Frontal cortex (tissue), 4 donors: Measurements from ENCODE around the gene TXK. TPM values are rescaled to one million over a fixed set of nuclear protein-coding genes. Genes with fewer than 3 reads are reported as not detected.
A peak's percentile ranks its signal among the peaks of the same experiment; 100 is the strongest.

ENCODE experiments used
- DNase-seq, 2 donors: peaks; one replicate each; pipeline ENCODE4 v3.0.0; 2012; ENCODE audit warnings: low spot score in 2 of 2
- FAIRE-seq: peaks from 2 replicates; lab custom pipeline; 2012; peaks lifted over from hg19 to GRCh38; lab: Jason Lieb, UNC
- total RNA-seq: library from RNA; depleted of rRNA; stranded (reverse); fragments of >200 nt; gene quantifications from one replicate; pipeline ENCODE4 v1.2.3, GENCODE V29; 2014
- donor health status: control.
- donor health status: control.
- donor health status: control.

TXK gene
- total RNA-seq, 1 donor from 2014 or later, result 0.41 TPM

DNA sequence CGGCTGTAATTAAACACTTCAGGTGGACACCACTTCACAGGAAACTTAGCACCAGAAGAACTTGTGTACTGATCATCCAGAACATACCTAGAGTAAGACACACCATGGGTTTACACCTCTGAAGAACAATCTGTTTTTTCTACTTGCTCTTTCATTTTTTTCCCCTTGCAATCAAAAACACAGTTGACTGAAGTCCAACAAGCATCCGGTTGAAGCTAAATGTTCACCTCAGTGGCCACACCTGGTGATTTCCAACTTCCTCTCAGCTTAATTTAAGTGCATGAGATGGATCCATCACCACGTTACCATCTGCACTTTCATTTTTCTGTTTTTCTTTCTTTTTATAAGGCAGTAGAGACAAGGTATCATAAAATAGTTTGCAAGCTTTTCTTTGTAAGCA is 4.9 kb upstream of the TXK start:
- no peak for FAIRE-seq
- DNase-seq, result no peak

DNA sequence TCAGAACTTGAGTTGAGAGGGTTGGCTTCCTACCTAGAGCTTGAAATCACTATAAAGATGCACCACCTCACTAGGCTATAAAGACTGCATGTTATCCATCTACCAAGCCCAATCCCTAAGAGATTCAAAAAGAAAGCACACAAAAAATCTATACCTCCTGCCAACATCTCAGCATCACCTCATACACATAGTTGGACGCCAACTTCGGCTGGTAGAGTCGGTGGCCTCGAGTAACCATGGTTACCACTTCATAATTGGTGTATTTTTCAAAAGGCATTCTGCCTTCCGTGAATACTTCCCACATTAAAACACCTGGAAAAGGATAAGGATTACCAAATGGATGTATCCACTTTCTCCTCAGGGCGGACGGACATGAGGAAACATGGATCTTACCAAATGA is 4.5 kb upstream of the TXK start:
- DNase-seq, result no peak
- FAIRE-seq, result no peak

DNA sequence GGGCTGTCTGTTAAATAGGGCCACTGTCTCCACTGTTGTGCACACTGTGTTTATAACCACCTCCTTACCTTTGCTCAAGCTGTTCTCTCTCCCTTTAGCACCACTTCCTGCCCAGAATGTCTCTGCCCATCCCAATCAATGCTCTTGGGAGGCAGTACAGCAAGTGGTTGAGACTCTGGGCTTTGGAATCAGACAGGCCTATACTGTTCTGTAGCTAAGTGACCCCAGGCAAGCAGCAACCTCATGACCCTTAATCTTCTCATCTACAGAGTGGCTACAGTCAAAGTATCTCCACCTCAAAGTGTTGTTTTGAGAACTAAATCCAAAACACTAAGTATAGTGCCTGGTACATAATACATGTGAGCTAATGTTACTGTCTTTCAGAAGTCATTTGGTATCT is 3.8 kb upstream of the TXK start:
- FAIRE-seq, result no peak
- no peak for DNase-seq

DNA sequence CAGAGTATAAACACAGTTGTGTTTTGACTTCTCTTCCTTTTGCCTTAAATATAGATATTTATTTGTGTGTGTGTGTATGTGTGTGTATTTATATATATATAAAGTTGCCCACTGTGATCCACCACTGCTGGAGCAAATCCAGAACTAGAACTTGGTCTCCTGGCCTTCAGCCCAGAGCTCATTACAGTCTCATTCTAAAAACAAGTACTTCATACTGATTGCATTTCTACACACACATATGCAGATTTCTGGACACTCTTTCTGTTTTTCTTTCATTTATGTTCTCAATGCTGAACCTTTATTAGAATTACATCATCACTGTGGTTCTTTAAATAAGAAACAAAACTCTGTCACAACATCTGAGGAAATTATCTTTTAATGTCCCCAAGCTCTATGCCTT is 381 bp downstream of the TXK start:
- no peak for FAIRE-seq
- DNase-seq, result no peak

DNA sequence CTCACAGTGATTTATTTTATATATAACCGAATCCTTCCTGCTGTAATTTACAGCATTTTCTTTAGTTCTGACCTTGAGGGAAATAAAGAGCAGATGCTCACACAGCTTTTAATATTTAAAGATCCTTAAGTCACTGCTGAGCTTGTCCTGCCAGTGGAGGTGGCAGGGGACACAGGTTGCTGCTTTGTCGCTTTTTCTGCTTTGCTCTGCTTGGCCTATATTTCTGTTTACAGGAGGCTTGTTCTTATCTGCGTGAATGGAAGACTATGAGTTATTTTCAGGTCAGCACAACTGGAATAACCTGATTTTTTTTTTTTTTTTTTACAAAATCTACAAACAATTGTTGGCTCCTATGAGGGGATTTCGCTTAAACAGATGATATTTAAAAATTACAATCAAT is 2.3 kb downstream of the TXK start:
- DNase-seq (no peak), FAIRE-seq (no peak)

DNA sequence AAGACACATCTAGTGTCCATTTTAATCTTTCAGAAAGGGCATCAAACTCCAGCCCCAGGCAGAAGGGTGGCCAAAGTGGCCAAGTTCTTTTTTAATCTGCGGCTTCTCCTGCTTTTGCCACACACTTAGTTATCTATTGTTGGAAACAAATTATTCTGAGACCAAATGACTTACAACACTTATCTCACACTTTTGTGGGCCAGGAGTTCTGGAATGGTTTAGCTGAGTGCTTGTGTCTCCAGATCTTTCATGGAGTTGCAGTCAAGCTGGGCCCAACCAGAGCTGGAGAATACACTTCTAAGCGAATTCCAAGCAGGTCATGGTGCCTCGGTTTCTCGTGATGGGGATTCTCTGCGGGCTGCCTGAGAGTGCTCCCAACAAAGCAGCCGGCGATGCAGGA is 4.0 kb downstream of the TXK start:
- DNase-seq, result no peak
- no peak for FAIRE-seq

DNA sequence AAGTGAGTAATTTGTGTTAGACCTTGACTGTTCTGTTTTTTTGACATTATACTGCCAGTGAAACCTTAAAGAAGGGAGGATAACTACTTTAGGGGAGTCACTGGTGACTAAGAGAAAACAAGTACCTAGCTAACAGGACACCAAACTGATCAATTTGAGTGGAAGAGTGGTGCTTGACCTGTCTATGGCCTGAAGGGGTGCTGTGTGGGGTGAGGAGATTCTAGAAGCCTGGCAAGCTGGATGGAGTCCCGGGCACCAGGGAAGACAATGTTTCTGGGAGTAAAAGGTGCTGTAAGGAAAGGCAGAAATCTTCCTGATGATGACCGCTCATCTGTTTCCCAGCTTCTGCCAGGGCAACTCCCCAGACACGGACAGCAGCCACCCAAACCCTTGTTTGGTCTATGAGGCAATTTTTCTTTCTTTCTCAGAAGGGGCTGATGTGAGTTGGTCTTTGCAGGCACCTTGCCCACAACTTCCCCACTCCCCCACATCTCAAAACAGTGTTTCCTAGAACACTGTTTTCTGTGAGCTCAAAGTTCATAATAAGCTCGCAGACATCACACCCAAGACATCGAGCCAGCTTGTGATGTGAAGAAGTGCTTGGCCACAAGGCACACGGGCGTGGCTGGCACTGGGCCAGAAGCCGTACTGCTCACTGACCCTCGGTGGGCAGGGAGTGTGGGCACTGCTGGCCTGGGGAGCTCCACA is 4.6 kb downstream of the TXK start:
- no peak for DNase-seq
- no peak for FAIRE-seq

DNA sequence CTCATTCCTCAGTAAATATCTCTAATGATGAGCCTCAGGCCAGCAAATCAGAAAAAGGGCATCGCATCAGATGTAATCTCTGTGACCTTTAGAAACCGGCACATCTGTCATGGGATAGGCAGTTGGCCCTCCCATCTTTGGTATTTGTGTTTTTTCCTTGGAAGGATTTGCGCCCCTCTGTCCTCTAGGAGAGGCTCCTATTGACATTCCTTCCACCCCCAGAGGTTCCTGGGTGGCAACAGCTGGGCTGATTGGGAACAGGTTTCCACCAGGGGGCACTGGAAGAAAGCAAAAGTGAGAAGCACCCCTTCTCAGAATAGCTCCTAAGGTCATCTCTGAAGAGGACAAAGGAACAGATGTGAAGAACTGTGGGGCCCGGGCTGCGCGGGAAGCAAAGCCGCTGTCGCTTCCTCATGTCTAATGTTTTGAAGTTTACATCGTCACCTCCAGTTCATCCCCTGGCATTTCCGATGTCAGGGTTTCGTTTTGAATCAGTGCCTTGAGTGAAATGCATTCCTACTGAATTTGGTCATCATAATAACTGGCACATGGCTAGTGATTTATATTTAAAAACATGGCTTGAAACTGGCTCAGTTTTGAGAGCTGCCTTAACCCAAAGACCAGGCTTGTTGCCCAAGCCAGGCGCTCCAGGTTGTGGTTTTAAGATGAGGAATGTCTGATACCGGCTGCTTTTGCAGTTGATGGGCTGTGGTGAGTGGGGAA is 6.2 kb downstream of the TXK start:
- FAIRE-seq, result no peak
- no peak for DNase-seq

DNA sequence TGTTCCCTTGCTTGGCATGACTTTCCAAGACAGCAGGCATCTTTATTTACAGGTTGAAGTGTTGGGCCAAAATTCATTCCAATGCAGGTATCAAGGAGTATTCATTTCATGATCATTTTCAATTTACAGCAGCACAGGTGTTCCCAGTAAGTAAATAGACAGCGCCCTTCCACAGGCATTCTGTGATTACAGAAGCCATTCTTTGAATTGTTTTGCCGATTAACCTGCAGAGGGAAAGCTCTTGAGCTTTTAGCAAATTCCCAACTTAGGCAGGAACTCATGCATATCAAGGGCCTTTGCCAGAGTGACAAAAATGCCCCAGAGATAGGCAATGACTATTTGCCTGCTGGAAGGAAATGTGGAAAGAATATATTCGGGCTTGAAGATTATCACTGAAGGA is 6.8 kb downstream of the TXK start:
- DNase-seq, result no peak
- FAIRE-seq, result no peak

DNA sequence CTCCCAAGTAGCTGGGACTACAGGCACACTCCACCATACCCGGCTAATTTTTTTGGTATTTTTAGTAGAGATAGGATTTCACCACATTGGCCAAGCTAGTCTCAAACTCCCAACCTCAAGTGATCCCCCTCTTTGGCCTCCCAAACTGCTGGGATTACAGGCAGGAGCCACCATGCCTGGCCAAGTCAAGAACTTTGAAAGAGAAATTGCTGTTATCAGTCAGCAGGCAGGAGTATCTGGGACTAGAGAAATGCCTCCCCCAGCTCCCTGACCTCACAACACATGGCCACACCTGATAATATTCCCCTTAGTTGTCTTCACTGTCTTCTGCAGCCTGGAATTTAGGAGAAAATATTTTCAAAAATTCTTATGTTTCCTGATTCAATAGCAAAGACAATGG is 7.4 kb downstream of the TXK start:
- FAIRE-seq (no peak), DNase-seq (no peak)

DNA sequence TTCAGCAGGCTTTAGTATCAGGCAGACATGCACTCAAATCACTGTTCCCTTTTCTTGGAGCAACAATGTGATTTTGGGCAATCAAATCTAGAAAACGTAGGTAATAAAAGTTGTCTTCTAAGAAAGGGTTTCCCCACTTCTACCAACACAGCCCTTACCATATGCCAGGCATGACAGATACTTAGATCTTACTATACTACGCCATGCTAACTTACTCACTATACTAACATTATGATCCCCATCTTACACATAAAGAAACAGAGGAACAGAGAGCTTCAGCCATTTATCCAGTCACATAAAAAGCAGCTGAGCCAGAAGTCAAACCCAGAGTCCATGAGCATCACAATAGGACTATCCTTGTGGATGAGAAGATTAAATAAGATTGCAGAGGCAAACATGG is 9.2 kb downstream of the TXK start:
- DNase-seq, result no peak
- no peak for FAIRE-seq

DNA sequence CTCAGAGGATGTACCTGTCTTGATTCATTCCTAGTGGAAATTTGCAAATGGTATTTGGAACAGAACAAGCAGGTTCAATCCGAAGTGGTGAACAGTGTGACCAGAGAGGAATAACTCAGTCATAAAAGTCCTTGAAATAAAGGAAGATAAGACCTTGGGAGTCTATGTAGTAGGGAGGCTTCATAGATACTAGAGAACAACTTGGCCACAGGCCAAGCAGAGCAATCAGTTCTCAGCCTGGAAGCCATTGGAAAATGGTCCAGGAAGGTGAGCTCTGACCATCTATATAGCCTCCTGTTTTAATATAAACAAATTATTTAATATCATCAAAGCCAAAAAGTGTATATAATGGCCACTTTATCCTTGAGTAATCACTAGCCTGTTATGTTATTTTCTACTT is 11.3 kb downstream of the TXK start:
- DNase-seq (no peak), FAIRE-seq (no peak)

DNA sequence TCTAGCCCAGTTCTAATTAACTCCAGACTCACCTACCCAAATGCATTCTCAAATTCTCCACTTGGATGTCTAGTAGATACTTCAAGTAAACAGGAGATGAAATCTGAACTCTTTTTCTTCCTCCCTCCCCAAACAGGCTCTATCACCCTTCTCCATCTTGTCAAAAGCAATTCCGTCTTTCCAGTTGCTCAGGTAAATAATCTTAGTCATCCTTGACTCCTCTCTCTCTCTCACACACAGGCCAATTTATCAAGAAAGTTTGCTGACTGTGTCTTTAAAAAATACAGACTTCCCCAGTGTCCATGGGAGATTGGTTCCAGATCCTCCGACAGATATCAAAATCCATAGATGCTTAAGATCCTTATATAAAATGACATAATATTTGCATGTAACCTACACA is 12.9 kb downstream of the TXK start:
- no peak for DNase-seq
- no peak for FAIRE-seq

DNA sequence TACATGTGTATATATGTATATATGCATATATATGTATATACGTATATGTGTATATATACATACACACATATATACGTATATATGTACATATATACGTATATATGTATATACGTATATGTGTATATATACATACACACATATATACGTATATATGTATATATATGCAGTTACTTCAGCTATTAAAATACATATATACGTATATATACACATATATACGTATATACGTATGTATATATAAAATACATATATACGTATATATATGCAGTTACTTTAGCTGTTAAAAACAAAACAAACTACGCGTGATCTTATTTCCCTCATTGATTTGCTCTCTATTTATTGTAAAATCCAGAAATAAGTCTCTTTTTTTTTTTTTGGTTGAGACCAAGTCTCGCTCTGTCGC is 13.9 kb downstream of the TXK start:
- FAIRE-seq (peak; percentile 67), DNase-seq (no peak)

DNA sequence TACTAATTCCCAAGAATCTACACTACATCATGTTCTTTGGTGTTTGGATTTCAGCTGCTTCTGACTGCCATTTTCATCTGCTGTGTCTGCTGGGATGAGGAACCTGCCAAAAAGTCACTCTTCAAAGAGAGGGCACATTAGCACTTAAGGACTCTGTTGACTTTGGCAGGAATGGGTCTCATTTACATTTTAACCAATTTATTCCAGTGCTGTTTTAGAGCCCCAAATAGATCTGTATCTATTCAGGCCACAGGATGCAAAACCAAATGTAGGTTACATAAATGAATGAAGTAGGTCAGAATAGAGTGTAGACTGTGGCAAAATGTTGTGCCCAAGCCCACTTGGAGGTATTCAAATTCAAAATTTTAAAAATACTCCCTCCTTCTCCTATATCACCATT is 14.4 kb downstream of the TXK start:
- FAIRE-seq (no peak), DNase-seq (no peak)

DNA sequence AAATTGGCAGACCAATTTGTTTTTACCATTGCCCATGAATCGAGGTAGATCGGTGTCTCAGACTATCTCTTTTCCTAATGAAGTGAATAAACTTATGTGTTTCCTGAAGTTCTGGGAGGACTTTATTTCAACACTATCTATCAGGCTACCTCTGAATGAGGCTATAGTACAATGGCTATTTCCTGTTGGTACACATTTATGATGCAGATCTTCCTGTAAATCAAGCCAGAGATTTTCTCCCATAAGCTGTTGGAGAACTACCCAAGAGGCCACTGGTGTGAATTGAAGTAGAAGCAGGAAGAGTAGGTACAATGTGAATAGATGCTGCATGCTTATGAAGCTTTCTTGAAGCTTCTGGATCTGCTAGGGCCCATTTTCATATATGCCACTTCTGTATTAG is 16.0 kb downstream of the TXK start:
- FAIRE-seq, result no peak

DNA sequence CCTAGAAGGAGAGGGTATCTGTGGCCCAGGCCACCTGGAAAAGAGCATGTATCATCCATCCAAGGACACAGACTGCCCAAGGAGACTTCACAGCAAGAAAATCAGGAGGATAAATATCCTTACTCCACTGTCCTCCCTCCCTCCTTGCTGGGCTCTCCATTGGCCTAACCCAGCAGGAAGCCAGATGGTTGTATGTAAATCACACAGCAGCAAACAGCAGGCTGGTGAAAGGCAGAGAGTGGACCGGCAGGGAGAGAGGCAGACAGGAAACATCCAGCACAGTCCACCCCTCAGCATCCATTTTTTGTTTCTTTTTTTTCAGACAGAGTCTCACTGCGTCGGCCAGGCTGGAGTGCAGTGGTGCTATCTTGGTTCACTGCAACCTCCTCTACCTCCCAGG is 17.5 kb downstream of the TXK start:
- FAIRE-seq, result no peak

More for the DNA sequence above, 16.0 kb downstream of the TXK start:
- no peak for DNase-seq

DNA sequence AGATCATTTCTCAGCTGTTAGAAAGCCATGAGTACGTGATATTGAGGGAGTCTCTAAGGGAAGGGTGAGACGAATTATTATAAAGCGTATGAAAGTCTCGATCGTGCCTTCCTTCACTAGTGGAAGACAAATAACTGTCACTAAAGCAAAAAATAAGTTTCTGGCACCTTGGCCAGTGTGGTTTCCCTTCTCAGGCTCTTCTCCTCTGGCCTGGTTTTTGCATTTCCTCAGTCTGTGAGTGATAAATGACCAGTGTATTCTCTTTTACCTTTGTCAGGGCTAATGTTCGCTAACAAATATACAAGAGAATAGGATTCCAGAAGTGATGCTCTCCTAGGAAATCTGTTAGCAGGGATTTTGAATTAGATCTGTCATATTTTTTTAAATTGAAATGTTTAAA is 19.6 kb downstream of the TXK start:
- DNase-seq, result no peak
- FAIRE-seq, result no peak

More for the DNA sequence above, 17.5 kb downstream of the TXK start:
- DNase-seq, result no peak

DNA sequence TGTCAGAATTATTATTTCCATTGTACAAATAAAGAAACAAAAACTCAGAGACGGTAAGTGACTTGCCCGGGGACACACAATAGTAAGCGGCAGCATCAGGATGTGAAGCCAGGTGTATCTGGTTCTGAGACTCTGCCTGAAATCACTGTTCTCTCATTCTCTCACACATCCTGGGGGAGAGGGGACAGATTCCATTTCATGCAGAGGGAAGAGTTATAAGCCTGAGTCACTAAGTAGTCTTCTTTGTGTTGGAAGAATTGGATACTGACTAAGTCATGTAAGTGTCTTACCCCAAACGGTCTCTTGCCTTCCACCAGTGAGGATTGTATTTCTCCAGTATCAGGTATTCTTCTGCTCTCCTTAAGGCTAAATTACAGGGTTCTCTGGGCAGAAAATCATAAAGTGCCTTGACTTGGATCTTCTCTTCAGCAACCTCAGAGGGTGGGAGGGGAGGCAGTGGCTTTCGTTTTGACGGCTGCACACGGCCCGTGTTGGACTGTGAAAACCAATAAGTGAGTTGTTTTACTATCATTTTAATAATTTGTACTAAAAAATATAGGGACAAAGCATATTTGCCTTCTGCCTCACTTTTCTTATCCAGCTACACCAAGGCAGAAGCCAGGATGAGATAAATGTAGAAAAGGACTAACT is 21.9 kb downstream of the TXK start:
- no peak for DNase-seq
- no peak for FAIRE-seq

DNA sequence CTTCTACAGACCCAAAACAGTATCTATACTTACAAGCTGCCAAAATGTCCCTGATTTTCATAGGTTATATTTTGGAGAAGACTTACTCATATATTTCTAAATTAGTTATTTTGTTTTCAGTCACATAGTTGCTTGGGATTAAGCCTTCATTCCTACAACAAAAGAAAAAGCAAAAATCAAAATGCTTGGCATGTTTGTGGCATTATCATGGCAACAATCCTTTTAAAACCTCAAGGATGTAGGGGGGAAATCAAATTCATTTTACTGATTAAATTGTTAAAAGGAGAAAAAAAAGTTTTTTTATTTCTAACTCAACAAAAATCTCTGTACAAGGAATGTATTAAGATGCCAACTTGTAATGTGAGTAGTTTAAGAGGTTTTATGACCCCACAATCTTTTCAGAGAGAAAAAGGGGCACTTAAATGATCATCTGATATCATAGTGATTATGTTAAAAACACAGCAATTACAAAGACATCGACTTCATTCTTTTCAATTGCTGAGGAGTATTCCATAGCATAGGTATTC is 23.5 kb downstream of the TXK start:
- FAIRE-seq (no peak), DNase-seq (no peak)
